NCI-H510A (cell line): Measurements from ENCODE around the gene SLC27A1.

Source experiments
- DNase-seq: peaks from one replicate; lab custom pipeline; 2025; lab: John Stamatoyannopoulos, UW

Gene SLC27A1

GRCh38 chr19:17470068-17470841 lies at the start of gene SLC27A1:
TSS of gene SLC27A1 (plus strand) at chr19:17470524. CDS start at chr19:17470541, 17 bp downstream.
- peak; percentile 98 for DNase-seq

- DNase-seq = no peak
Observed at GRCh38 chr19:17421942-17422341, 48.4 kb upstream of the SLC27A1 start.

GRCh38 chr19:17423429-17424208 lies 46.7 kb upstream of the SLC27A1 start:
- no peak for DNase-seq

GRCh38 chr19:17424743-17425365 lies 45.5 kb upstream of the SLC27A1 start:
- peak; percentile 29 for DNase-seq

GRCh38 chr19:17429641-17430113 lies 40.6 kb upstream of the SLC27A1 start:
- DNase-seq = no peak

GRCh38 chr19:17431417-17431816 lies 38.9 kb upstream of the SLC27A1 start:
- no peak for DNase-seq

- no peak for DNase-seq
Observed at GRCh38 chr19:17435218-17435617, 35.1 kb upstream of the SLC27A1 start.

- DNase-seq = no peak
Observed at GRCh38 chr19:17436094-17436873, 34.0 kb upstream of the SLC27A1 start.

- no peak for DNase-seq
Observed at GRCh38 chr19:17436874-17437267, 33.5 kb upstream of the SLC27A1 start.

- DNase-seq = no peak
Observed at GRCh38 chr19:17441241-17442021, 28.9 kb upstream of the SLC27A1 start.

- DNase-seq = no peak
Observed at GRCh38 chr19:17445526-17446165, 24.7 kb upstream of the SLC27A1 start.

GRCh38 chr19:17447704-17448130 lies 22.6 kb upstream of the SLC27A1 start:
- DNase-seq = no peak

- DNase-seq = no peak
Observed at GRCh38 chr19:17448131-17448967, 22.0 kb upstream of the SLC27A1 start, which contains the start of gene TMEM221. TSS of gene TMEM221 (minus strand) at chr19:17448668. CDS start at chr19:17448462, 206 bp downstream.

GRCh38 chr19:17450264-17451075 lies 19.9 kb upstream of the SLC27A1 start:
- no peak for DNase-seq

GRCh38 chr19:17451820-17452219 lies 18.5 kb upstream of the SLC27A1 start:
- DNase-seq = no peak

- DNase-seq = no peak
Observed at GRCh38 chr19:17454576-17455071, 15.7 kb upstream of the SLC27A1 start.

- no peak for DNase-seq
Observed at GRCh38 chr19:17455308-17456123, 14.8 kb upstream of the SLC27A1 start.
